ENCODE data around the gene ZFAND3. TPM values are rescaled to one million over a fixed set of nuclear protein-coding genes. Genes with fewer than 3 reads are reported as not detected.

ZFAND3 gene
- total and polyA plus RNA-seq, 2 experiments from 2014 or later: 16.9 to 28.2 TPM

DNA sequence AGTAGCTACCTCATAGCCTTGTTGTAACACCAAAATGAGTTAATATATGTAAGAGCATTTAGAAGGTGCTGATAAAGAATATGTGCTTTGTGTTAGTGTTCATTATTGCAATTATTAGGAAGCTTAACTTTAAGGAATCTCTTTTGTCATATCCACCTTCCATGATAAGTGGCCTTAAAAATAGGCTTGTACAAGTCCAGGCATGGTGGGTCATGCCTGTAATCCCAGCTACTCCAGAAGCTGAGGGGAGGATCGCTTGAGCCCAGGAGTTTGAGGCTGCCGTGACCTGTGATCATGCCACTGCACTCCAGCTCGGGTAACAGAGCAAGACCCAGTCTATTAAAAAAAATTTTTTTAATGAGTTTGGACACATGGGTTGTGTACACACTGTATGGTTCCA, 285.5 kb downstream of the ZFAND3 start:
- DNase-seq (ENCODE audit: low spot score) (no peak), ATAC-seq (no peak)
- Histone ChIP-seq H3K79me2 (replicated peaks; ENCODE audit: insufficient read depth) (no peaks in the 10 kb centered on the region; the same call in 1 of the 2 replicates), H3K27ac (ENCODE audit: low read depth) (no peak overlapping the region), H3K4me3 (no peak overlapping the region), H3K27me3 (ENCODE audit: insufficient read depth) (no peaks in the 10 kb centered on the region), H3F3A (replicated peaks; ENCODE audit: low read depth) (no peaks in the 10 kb centered on the region), H3K4me2 (no peak overlapping the region), H3K9me2 (ENCODE audit: insufficient read depth) (no peaks in the 10 kb centered on the region), H3K4me1 (ENCODE audit: insufficient read depth) (no peaks in the 10 kb centered on the region), H4K20me1 (replicated peaks; ENCODE audit: insufficient read depth) (no peaks in the 10 kb centered on the region; the same call in 1 of the 2 replicates), H2AFZ (no peak overlapping the region), H3K36me3 (ENCODE audit: insufficient read depth) (no peaks in the 10 kb centered on the region)
- H3K4me3 Mint-ChIP-seq: no peak overlapping the region
- H3K9me3 Mint-ChIP-seq: no peaks in the 10 kb centered on the region
- H3K4me1 Mint-ChIP-seq: no peaks in the 10 kb centered on the region
- no peaks in the 10 kb centered on the region for H3K27me3 Mint-ChIP-seq (ENCODE audit: insufficient read depth, low read depth, poor library complexity)
- H3K36me3 Mint-ChIP-seq (ENCODE audit: low read depth): no peaks in the 10 kb centered on the region; the same call in 2 of the 3 replicates
- H3K27ac Mint-ChIP-seq: no peak overlapping the region
- no peak for TF ChIP-seq STAT1 (IDR thresholded peaks at IDR 0.05; ENCODE audit: unreplicated experiment)
- TF ChIP-seq EZH2 (IDR thresholded peaks at IDR 0.05; ENCODE audit: low read depth, unreplicated experiment): no peak
- TF ChIP-seq ZNF114 (CRISPR knock-in tag; IDR thresholded peaks at IDR 0.05): no peak
- TF ChIP-seq NANOG (IDR thresholded peaks at IDR 0.05; ENCODE audit: borderline replicate concordance): no peak
- TF ChIP-seq, protein P1, sequence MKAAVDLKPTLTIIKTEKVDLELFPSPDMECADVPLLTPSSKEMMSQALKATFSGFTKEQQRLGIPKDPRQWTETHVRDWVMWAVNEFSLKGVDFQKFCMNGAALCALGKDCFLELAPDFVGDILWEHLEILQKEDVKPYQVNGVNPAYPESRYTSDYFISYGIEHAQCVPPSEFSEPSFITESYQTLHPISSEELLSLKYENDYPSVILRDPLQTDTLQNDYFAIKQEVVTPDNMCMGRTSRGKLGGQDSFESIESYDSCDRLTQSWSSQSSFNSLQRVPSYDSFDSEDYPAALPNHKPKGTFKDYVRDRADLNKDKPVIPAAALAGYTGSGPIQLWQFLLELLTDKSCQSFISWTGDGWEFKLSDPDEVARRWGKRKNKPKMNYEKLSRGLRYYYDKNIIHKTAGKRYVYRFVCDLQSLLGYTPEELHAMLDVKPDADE (IDR thresholded peaks at IDR 0.05): no peak

DNA sequence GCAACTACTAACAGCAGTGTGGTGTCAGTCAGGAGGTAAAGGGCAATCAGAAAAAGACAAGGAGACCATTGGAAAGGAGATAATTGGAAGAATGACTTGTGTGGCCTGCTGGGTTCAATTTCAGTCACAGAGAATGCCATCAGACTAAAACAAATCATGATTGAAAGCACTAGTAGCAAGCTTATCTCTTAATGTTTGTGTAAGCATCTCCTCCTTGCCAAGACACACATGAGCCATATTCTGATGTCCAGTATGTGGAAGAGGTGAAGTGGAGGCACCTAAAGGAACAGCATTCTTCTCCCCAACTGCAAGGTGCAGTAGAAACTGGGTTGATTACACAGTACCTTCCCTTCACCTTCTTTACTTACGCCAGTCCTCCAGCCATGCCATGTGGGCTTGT, 287.5 kb downstream of the ZFAND3 start:
- Histone ChIP-seq H2AFZ (no peak overlapping the region), H3K79me2 (replicated peaks; ENCODE audit: insufficient read depth) (no peaks in the 10 kb centered on the region; the same call in 1 of the 2 replicates), H4K20me1 (replicated peaks; ENCODE audit: insufficient read depth) (no peaks in the 10 kb centered on the region; the same call in 1 of the 2 replicates), H3K4me3 (no peak overlapping the region), H3F3A (replicated peaks; ENCODE audit: low read depth) (no peaks in the 10 kb centered on the region), H3K36me3 (ENCODE audit: insufficient read depth) (no peaks in the 10 kb centered on the region), H3K4me2 (no peak overlapping the region), H3K27ac (ENCODE audit: low read depth) (no peak overlapping the region), H3K9me2 (ENCODE audit: insufficient read depth) (no peaks in the 10 kb centered on the region), H3K27me3 (ENCODE audit: insufficient read depth) (no peaks in the 10 kb centered on the region), H3K4me1 (ENCODE audit: insufficient read depth) (no peaks in the 10 kb centered on the region)
- no peak for TF ChIP-seq CREB1 (CRISPR knock-in tag; IDR thresholded peaks at IDR 0.05; ENCODE audit: low read depth)
- TF ChIP-seq, protein P2, sequence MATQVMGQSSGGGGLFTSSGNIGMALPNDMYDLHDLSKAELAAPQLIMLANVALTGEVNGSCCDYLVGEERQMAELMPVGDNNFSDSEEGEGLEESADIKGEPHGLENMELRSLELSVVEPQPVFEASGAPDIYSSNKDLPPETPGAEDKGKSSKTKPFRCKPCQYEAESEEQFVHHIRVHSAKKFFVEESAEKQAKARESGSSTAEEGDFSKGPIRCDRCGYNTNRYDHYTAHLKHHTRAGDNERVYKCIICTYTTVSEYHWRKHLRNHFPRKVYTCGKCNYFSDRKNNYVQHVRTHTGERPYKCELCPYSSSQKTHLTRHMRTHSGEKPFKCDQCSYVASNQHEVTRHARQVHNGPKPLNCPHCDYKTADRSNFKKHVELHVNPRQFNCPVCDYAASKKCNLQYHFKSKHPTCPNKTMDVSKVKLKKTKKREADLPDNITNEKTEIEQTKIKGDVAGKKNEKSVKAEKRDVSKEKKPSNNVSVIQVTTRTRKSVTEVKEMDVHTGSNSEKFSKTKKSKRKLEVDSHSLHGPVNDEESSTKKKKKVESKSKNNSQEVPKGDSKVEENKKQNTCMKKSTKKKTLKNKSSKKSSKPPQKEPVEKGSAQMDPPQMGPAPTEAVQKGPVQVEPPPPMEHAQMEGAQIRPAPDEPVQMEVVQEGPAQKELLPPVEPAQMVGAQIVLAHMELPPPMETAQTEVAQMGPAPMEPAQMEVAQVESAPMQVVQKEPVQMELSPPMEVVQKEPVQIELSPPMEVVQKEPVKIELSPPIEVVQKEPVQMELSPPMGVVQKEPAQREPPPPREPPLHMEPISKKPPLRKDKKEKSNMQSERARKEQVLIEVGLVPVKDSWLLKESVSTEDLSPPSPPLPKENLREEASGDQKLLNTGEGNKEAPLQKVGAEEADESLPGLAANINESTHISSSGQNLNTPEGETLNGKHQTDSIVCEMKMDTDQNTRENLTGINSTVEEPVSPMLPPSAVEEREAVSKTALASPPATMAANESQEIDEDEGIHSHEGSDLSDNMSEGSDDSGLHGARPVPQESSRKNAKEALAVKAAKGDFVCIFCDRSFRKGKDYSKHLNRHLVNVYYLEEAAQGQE (IDR thresholded peaks at IDR 0.05; ENCODE audit: unreplicated experiment): no peak
- H3K4me1 Mint-ChIP-seq: peaks cover 2% of the 10 kb centered on the region
- H3K36me3 Mint-ChIP-seq (ENCODE audit: low read depth): no peaks in the 10 kb centered on the region; the same call in 2 of the 3 replicates
- no peak for ATAC-seq
- no peaks in the 10 kb centered on the region for H3K9me3 Mint-ChIP-seq
- no peak overlapping the region for H3K4me3 Mint-ChIP-seq
- no peak overlapping the region for H3K27ac Mint-ChIP-seq
- H3K27me3 Mint-ChIP-seq (ENCODE audit: insufficient read depth, low read depth, poor library complexity): no peaks in the 10 kb centered on the region
- DNase-seq (ENCODE audit: low spot score): no peak

Data from GM23338 (cell line).